ENCODE results near the gene CREB3.

CREB3 gene

GRCh38 chr9:35710818-35711500 lies 21.5 kb upstream of the CREB3 start:
- Histone ChIP-seq H3K4me3 (no peak overlapping the region), H3K4me1 (no peaks in the 10 kb centered on the region), H3K27me3 (ENCODE audit: low read depth) (no peaks in the 10 kb centered on the region), H3K9me3 (no peaks in the 10 kb centered on the region), H3K36me3 (replicated peaks) (peaks cover 92% of the 10 kb centered on the region)
- in situ Hi-C loops (cut with MboI; ENCODE audit: low sequenced_read_pairs) = no loop called here
- DNase-seq (ENCODE audit: low spot score in 2 of 2) = no peak

- no peaks in the 10 kb centered on the region for H3K27me3 ChIP-seq (ENCODE audit: low read depth)
- H3K36me3 ChIP-seq (replicated peaks) = peaks cover 91% of the 10 kb centered on the region
- H3K4me1 ChIP-seq = no peaks in the 10 kb centered on the region
- DNase-seq (ENCODE audit: low spot score in 2 of 2) = no peak
- H3K9me3 ChIP-seq = no peaks in the 10 kb centered on the region
- no peak overlapping the region for H3K4me3 ChIP-seq
- in situ Hi-C loops (cut with MboI; ENCODE audit: low sequenced_read_pairs) = no loop called here
Measured at GRCh38 chr9:35711501-35712428, 20.7 kb upstream of the CREB3 start.

GRCh38 chr9:35712762-35713400 lies 19.6 kb upstream of the CREB3 start:
- Histone ChIP-seq H3K4me3 (no peak overlapping the region), H3K4me1 (no peaks in the 10 kb centered on the region), H3K36me3 (replicated peaks) (peaks cover 91% of the 10 kb centered on the region), H3K27me3 (ENCODE audit: low read depth) (no peaks in the 10 kb centered on the region), H3K9me3 (no peaks in the 10 kb centered on the region)
- no peak for DNase-seq (ENCODE audit: low spot score in 2 of 2)
- in situ Hi-C loops (cut with MboI; ENCODE audit: low sequenced_read_pairs) = no loop called here

GRCh38 chr9:35713578-35713977 lies 18.9 kb upstream of the CREB3 start:
- Histone ChIP-seq H3K27me3 (ENCODE audit: low read depth) (no peaks in the 10 kb centered on the region), H3K9me3 (no peaks in the 10 kb centered on the region), H3K36me3 (replicated peaks) (peaks cover 91% of the 10 kb centered on the region), H3K4me1 (no peaks in the 10 kb centered on the region), H3K4me3 (no peak overlapping the region)
- in situ Hi-C loops (cut with MboI; ENCODE audit: low sequenced_read_pairs) = no loop called here
- no peak for DNase-seq (ENCODE audit: low spot score in 2 of 2)

GRCh38 chr9:35714123-35714522 lies 18.3 kb upstream of the CREB3 start:
- in situ Hi-C loops (cut with MboI; ENCODE audit: low sequenced_read_pairs) = no loop called here
- Histone ChIP-seq H3K4me1 (no peaks in the 10 kb centered on the region), H3K36me3 (replicated peaks) (peaks cover 92% of the 10 kb centered on the region), H3K9me3 (no peaks in the 10 kb centered on the region), H3K27me3 (ENCODE audit: low read depth) (no peaks in the 10 kb centered on the region), H3K4me3 (no peak overlapping the region)
- DNase-seq (ENCODE audit: low spot score in 2 of 2) = no peak

GRCh38 chr9:35714579-35715252 lies 17.8 kb upstream of the CREB3 start:
- no peak overlapping the region for H3K4me3 ChIP-seq
- in situ Hi-C loops (cut with MboI; ENCODE audit: low sequenced_read_pairs) = no loop called here
- no peak for DNase-seq (ENCODE audit: low spot score in 2 of 2)
- H3K36me3 ChIP-seq (replicated peaks) = peaks cover 94% of the 10 kb centered on the region
- H3K27me3 ChIP-seq (ENCODE audit: low read depth) = no peaks in the 10 kb centered on the region
- H3K4me1 ChIP-seq = no peaks in the 10 kb centered on the region
- no peaks in the 10 kb centered on the region for H3K9me3 ChIP-seq

GRCh38 chr9:35716230-35716629 lies 16.2 kb upstream of the CREB3 start:
- no peak for DNase-seq (ENCODE audit: low spot score in 2 of 2)
- H3K4me3 ChIP-seq = no peak overlapping the region
- H3K36me3 ChIP-seq (replicated peaks) = peaks cover 96% of the 10 kb centered on the region
- H3K4me1 ChIP-seq = no peaks in the 10 kb centered on the region
- H3K27me3 ChIP-seq (ENCODE audit: low read depth) = no peaks in the 10 kb centered on the region
- in situ Hi-C loops (cut with MboI; ENCODE audit: low sequenced_read_pairs) = no loop called here
- H3K9me3 ChIP-seq = no peaks in the 10 kb centered on the region

GRCh38 chr9:35717132-35717870 lies 15.2 kb upstream of the CREB3 start:
- peaks cover 96% of the 10 kb centered on the region for H3K36me3 ChIP-seq (replicated peaks)
- in situ Hi-C loops (cut with MboI; ENCODE audit: low sequenced_read_pairs) = no loop called here
- no peaks in the 10 kb centered on the region for H3K27me3 ChIP-seq (ENCODE audit: low read depth)
- no peaks in the 10 kb centered on the region for H3K9me3 ChIP-seq
- no peaks in the 10 kb centered on the region for H3K4me1 ChIP-seq
- no peak for DNase-seq (ENCODE audit: low spot score in 2 of 2)
- no peak overlapping the region for H3K4me3 ChIP-seq

GRCh38 chr9:35718721-35719511 lies 13.6 kb upstream of the CREB3 start:
- H3K9me3 ChIP-seq = no peaks in the 10 kb centered on the region
- H3K27me3 ChIP-seq (ENCODE audit: low read depth) = no peaks in the 10 kb centered on the region
- H3K4me1 ChIP-seq = no peaks in the 10 kb centered on the region
- DNase-seq (ENCODE audit: low spot score in 2 of 2) = no peak
- in situ Hi-C loops (cut with MboI; ENCODE audit: low sequenced_read_pairs) = no loop called here
- peaks cover 94% of the 10 kb centered on the region for H3K36me3 ChIP-seq (replicated peaks)
- no peak overlapping the region for H3K4me3 ChIP-seq

- Histone ChIP-seq H3K4me1 (no peaks in the 10 kb centered on the region), H3K4me3 (no peak overlapping the region), H3K36me3 (replicated peaks) (peaks cover 94% of the 10 kb centered on the region), H3K27me3 (ENCODE audit: low read depth) (no peaks in the 10 kb centered on the region), H3K9me3 (no peaks in the 10 kb centered on the region)
- in situ Hi-C loops (cut with MboI; ENCODE audit: low sequenced_read_pairs) = no loop called here
- no peak for DNase-seq (ENCODE audit: low spot score in 2 of 2)
Measured at GRCh38 chr9:35719546-35719945, 12.9 kb upstream of the CREB3 start.

GRCh38 chr9:35723426-35723825 lies 9.0 kb upstream of the CREB3 start:
- H3K36me3 ChIP-seq (replicated peaks) = peaks cover 78% of the 10 kb centered on the region
- in situ Hi-C loops (cut with MboI; ENCODE audit: low sequenced_read_pairs) = no loop called here

GRCh38 chr9:35723908-35724307 lies 8.6 kb upstream of the CREB3 start:
- Histone ChIP-seq H3K4me3 (no peak overlapping the region), H3K9me3 (no peaks in the 10 kb centered on the region), H3K4me1 (peaks cover 13% of the 10 kb centered on the region), H3K36me3 (replicated peaks) (peaks cover 73% of the 10 kb centered on the region), H3K27me3 (ENCODE audit: low read depth) (no peaks in the 10 kb centered on the region)
- DNase-seq (ENCODE audit: low spot score in 2 of 2) = no peak
- in situ Hi-C loops (cut with MboI; ENCODE audit: low sequenced_read_pairs) = no loop called here

More at GRCh38 chr9:35723426-35723825, 9.0 kb upstream of the CREB3 start:
- Histone ChIP-seq H3K9me3 (no peaks in the 10 kb centered on the region), H3K4me3 (no peak overlapping the region), H3K4me1 (peaks cover 9% of the 10 kb centered on the region), H3K27me3 (ENCODE audit: low read depth) (no peaks in the 10 kb centered on the region)
- DNase-seq (ENCODE audit: low spot score in 2 of 2) = no peak

Data from HAP-1 (cell line).